ENCODE measurements around the gene PIK3AP1. TPM values are rescaled to one million over a fixed set of nuclear protein-coding genes. Genes with fewer than 3 reads are reported as not detected.

Gene PIK3AP1
- total RNA-seq, 1 donor from 2014 or later: 3.8 TPM

- Histone ChIP-seq H3K27ac (no peak overlapping the region), H3K4me1 (no peaks in the 10 kb centered on the region), H4K20me1 (ENCODE audit: low read depth) (no peaks in the 10 kb centered on the region), H3F3A (ENCODE audit: low read depth) (no peaks in the 10 kb centered on the region), H3K9ac (no peak overlapping the region), H3K27me3 (no peaks in the 10 kb centered on the region), H3K4me2 (no peak overlapping the region), H3K36me3 (no peaks in the 10 kb centered on the region), H3K9me3 (ENCODE audit: low read depth) (no peaks in the 10 kb centered on the region), H2AFZ (replicated peaks) (no peak overlapping the region), H3K79me2 (ENCODE audit: low read depth) (no peaks in the 10 kb centered on the region), H3K4me3 (no peak overlapping the region)
- H3K27me3 Mint-ChIP-seq (ENCODE audit: insufficient read depth, low read depth): no peaks in the 10 kb centered on the region
- H3K4me3 Mint-ChIP-seq: no peak overlapping the region
- no peaks in the 10 kb centered on the region for H3K4me1 Mint-ChIP-seq
- no peaks in the 10 kb centered on the region for H3K9me3 Mint-ChIP-seq
- TF ChIP-seq CTCF (IDR thresholded peaks at IDR 0.05): no peak
- TF ChIP-seq EZH2 (IDR thresholded peaks at IDR 0.05): no peak
- no peak for TF ChIP-seq EZH2phosphoT487 (IDR thresholded peaks at IDR 0.05)
- DNase-seq (ENCODE audit: low spot score): no peak
- no peak overlapping the region for H3K27ac Mint-ChIP-seq
- no peaks in the 10 kb centered on the region for H3K36me3 Mint-ChIP-seq
Measured at GRCh38 chr10:96747734-96748550, 27.6 kb upstream of the PIK3AP1 start.

GRCh38 chr10:96746503-96746902 lies 26.2 kb upstream of the PIK3AP1 start:
- Mint-ChIP-seq H3K9me3 (no peaks in the 10 kb centered on the region), H3K4me3 (no peak overlapping the region), H3K36me3 (no peaks in the 10 kb centered on the region), H3K27me3 (ENCODE audit: insufficient read depth, low read depth) (no peaks in the 10 kb centered on the region), H3K27ac (no peak overlapping the region), H3K4me1 (no peaks in the 10 kb centered on the region)
- H3K4me2 ChIP-seq: no peak overlapping the region
- H3K79me2 ChIP-seq (ENCODE audit: low read depth): no peaks in the 10 kb centered on the region
- H4K20me1 ChIP-seq (ENCODE audit: low read depth): no peaks in the 10 kb centered on the region
- H3K4me3 ChIP-seq: no peak overlapping the region
- H3K4me1 ChIP-seq: no peaks in the 10 kb centered on the region
- H3K27me3 ChIP-seq: no peaks in the 10 kb centered on the region
- DNase-seq (ENCODE audit: low spot score): no peak
- no peaks in the 10 kb centered on the region for H3F3A ChIP-seq (ENCODE audit: low read depth)
- no peak overlapping the region for H3K9ac ChIP-seq
- no peaks in the 10 kb centered on the region for H3K9me3 ChIP-seq (ENCODE audit: low read depth)
- no peak overlapping the region for H3K27ac ChIP-seq
- TF ChIP-seq CTCF (IDR thresholded peaks at IDR 0.05) (no peak), EZH2phosphoT487 (IDR thresholded peaks at IDR 0.05) (no peak), EZH2 (IDR thresholded peaks at IDR 0.05) (no peak)
- no peak overlapping the region for H2AFZ ChIP-seq (replicated peaks)
- H3K36me3 ChIP-seq: no peaks in the 10 kb centered on the region

- Histone ChIP-seq H3F3A (ENCODE audit: low read depth) (no peaks in the 10 kb centered on the region), H3K27me3 (no peaks in the 10 kb centered on the region), H3K9me3 (ENCODE audit: low read depth) (no peaks in the 10 kb centered on the region), H4K20me1 (ENCODE audit: low read depth) (no peaks in the 10 kb centered on the region), H3K27ac (no peak overlapping the region), H3K4me3 (no peak overlapping the region), H3K79me2 (ENCODE audit: low read depth) (no peaks in the 10 kb centered on the region), H3K9ac (no peak overlapping the region), H3K36me3 (no peaks in the 10 kb centered on the region), H2AFZ (replicated peaks) (no peak overlapping the region), H3K4me1 (no peaks in the 10 kb centered on the region), H3K4me2 (no peak overlapping the region)
- Mint-ChIP-seq H3K36me3 (no peaks in the 10 kb centered on the region), H3K9me3 (no peaks in the 10 kb centered on the region), H3K27me3 (ENCODE audit: insufficient read depth, low read depth) (no peaks in the 10 kb centered on the region), H3K4me3 (no peak overlapping the region), H3K27ac (no peak overlapping the region), H3K4me1 (no peaks in the 10 kb centered on the region)
- TF ChIP-seq EZH2phosphoT487 (IDR thresholded peaks at IDR 0.05) (no peak), CTCF (IDR thresholded peaks at IDR 0.05) (no peak), EZH2 (IDR thresholded peaks at IDR 0.05) (no peak)
- DNase-seq (ENCODE audit: low spot score): no peak
Measured at GRCh38 chr10:96745950-96746349, 25.6 kb upstream of the PIK3AP1 start.
